Natural killer cell treated with Interleukin-12 subunit alpha and Interleukin-12 subunit beta and Interleukin-15 and Interleukin-18, amount 100 ng/mL, for 72 hours (primary cell): Measurements from ENCODE around the gene CERS6. TPM values are rescaled to one million over a fixed set of nuclear protein-coding genes. Genes with fewer than 3 reads are reported as not detected.

Experiments used
- ATAC-seq, 2 donors: fragments of 150-1000 bp; cut with Tn5 transposase in 1 of 2; sonication (Bioruptor Pico), chemical (Tn5 transposase) in 1 of 2; 2 replicates each; pipeline ENCODE4 v1.10.0; 2021
- DNase-seq: peaks from one replicate; pipeline ENCODE4 v3.0.0; 2022; ENCODE audit warnings: low spot score
- H3K27ac Mint-ChIP-seq, 2 donors: 1 replicate in 1 of 2; 2 replicates in 1 of 2; pipeline ENCODE4 v1.8.0; 2022; ENCODE audit warnings: mixed read lengths in 2 of 2, mild to moderate bottlenecking in 1 of 2, moderate library complexity in 1 of 2
- H3K27me3 Mint-ChIP-seq, 2 donors: 1 replicate in 1 of 2; 2 replicates in 1 of 2; pipeline ENCODE4 v1.8.0; 2022; ENCODE audit warnings: mixed read lengths in 2 of 2
- H3K36me3 Mint-ChIP-seq: one replicate; pipeline ENCODE4 v1.8.0; 2022; ENCODE audit warnings: mixed read lengths
- H3K4me1 Mint-ChIP-seq, 2 donors: 1 replicate in 1 of 2; 2 replicates in 1 of 2; pipeline ENCODE4 v1.8.0; 2022; ENCODE audit warnings: low read depth in 2 of 2, mixed read lengths in 2 of 2, mild to moderate bottlenecking in 1 of 2
- H3K4me3 Mint-ChIP-seq: one replicate; pipeline ENCODE4 v1.8.0; 2022; ENCODE audit warnings: mixed read lengths
- H3K9me3 Mint-ChIP-seq: 2 replicates; pipeline ENCODE4 v1.8.0; 2022; ENCODE audit warnings: mixed read lengths
- total RNA-seq, 2 donors: library from RNA; stranded (reverse); gene quantifications; one replicate each; pipeline ENCODE4 v1.2.3, GENCODE V29; 2022

The CERS6 gene
- total RNA-seq, 2 donors from 2014 or later, result 17.8 to 19.5 TPM

- no peak within 1 kb of the TSS for H3K27ac Mint-ChIP-seq
- H3K36me3 Mint-ChIP-seq, result no peaks in the 10 kb centered on the region
- no peak within 1 kb of the TSS for H3K4me3 Mint-ChIP-seq
- H3K4me1 Mint-ChIP-seq, result no peaks in the 10 kb centered on the region
- H3K27me3 Mint-ChIP-seq, result peaks cover 0 to 2% of the 10 kb centered on the region in 2 donors
- DNase-seq, result no peak
- no peak for ATAC-seq
- H3K9me3 Mint-ChIP-seq, result no peaks in the 10 kb centered on the region
Observed at GRCh38 chr2:168801961-168802858, 346.1 kb downstream of the CERS6 start, which contains the start of gene NOSTRIN. TSS of gene NOSTRIN (plus strand) at chr2:168802637. CDS start at chr2:168802647, 10 bp downstream.

DNA sequence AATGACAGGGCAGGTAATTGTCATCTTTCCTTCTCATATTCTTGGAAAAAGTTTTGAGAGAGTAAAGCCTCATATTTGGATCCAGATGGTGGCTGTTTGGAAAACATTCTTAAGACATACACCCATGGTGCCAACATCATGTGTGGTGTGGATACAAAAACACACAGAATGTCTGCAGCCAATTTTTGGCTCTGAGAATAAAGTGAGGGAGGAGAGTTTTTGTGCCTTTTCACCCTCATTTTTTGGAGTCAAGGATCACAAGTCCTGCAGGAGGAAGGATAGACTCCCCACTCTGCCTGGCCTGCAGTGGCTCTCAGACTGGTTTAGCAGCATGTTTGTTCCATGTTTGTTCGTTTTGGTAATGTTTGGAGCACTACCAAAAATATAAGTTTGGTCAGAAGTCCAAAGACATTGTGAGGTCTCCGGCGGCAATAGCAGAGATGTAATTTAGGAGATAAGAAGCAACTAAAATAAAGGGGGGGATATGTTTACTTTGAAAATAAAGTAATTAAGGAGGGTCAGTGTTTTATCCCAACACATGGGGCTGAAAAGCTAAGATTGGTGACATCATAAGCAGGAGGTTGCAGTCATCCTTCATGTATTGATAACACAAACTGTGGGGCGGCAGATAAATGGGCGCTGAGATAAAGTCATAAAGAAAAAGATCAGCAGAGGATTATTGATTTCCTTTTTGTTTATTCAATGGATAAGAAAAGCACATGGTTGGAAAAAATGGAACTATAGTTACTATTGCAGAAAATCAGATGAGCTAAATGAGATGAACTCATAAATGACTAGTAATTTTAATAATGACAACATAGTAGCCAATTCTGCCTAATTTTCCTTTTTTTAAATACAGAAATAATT, 347.0 kb downstream of the CERS6 start:
- H3K27me3 Mint-ChIP-seq, result peaks cover 0 to 2% of the 10 kb centered on the region in 2 donors
- H3K9me3 Mint-ChIP-seq, result no peaks in the 10 kb centered on the region
- DNase-seq, result no peak
- no peaks in the 10 kb centered on the region for H3K4me1 Mint-ChIP-seq
- H3K36me3 Mint-ChIP-seq, result no peaks in the 10 kb centered on the region
- H3K4me3 Mint-ChIP-seq, result no peak overlapping the region
- no peak overlapping the region for H3K27ac Mint-ChIP-seq
- no peak for ATAC-seq

GRCh38 chr2:168804214-168804613, 348.1 kb downstream of the CERS6 start:
- Mint-ChIP-seq H3K4me3 (no peak overlapping the region), H3K4me1 (no peaks in the 10 kb centered on the region), H3K9me3 (no peaks in the 10 kb centered on the region), H3K27me3 (peaks cover 0 to 2% of the 10 kb centered on the region in 2 donors), H3K27ac (no peak overlapping the region), H3K36me3 (no peaks in the 10 kb centered on the region)
- DNase-seq (no peak), ATAC-seq (no peak)

GRCh38 chr2:168805615-168806014, 349.5 kb downstream of the CERS6 start:
- no peak for DNase-seq
- no peaks in the 10 kb centered on the region for H3K36me3 Mint-ChIP-seq

GRCh38 chr2:168809537-168809936, 353.5 kb downstream of the CERS6 start:
- Mint-ChIP-seq H3K9me3 (no peaks in the 10 kb centered on the region), H3K4me3 (no peak overlapping the region), H3K36me3 (no peaks in the 10 kb centered on the region), H3K27me3 (no peaks in the 10 kb centered on the region), H3K27ac (no peak overlapping the region), H3K4me1 (no peaks in the 10 kb centered on the region)
- ATAC-seq, result no peak
- DNase-seq, result no peak

More at GRCh38 chr2:168805615-168806014, 349.5 kb downstream of the CERS6 start:
- no peaks in the 10 kb centered on the region for H3K4me1 Mint-ChIP-seq
- peaks cover 0 to 2% of the 10 kb centered on the region in 2 donors for H3K27me3 Mint-ChIP-seq
- no peak overlapping the region for H3K27ac Mint-ChIP-seq
- peak in 1 of 2 donors; percentile 28 for ATAC-seq
- H3K4me3 Mint-ChIP-seq, result no peak overlapping the region
- no peaks in the 10 kb centered on the region for H3K9me3 Mint-ChIP-seq

GRCh38 chr2:168810235-168810634, 354.2 kb downstream of the CERS6 start:
- DNase-seq, result no peak
- H3K4me1 Mint-ChIP-seq, result no peaks in the 10 kb centered on the region
- H3K27ac Mint-ChIP-seq, result no peak overlapping the region
- no peaks in the 10 kb centered on the region for H3K27me3 Mint-ChIP-seq
- no peak for ATAC-seq
- no peaks in the 10 kb centered on the region for H3K36me3 Mint-ChIP-seq
- no peaks in the 10 kb centered on the region for H3K9me3 Mint-ChIP-seq
- H3K4me3 Mint-ChIP-seq, result no peak overlapping the region

DNA sequence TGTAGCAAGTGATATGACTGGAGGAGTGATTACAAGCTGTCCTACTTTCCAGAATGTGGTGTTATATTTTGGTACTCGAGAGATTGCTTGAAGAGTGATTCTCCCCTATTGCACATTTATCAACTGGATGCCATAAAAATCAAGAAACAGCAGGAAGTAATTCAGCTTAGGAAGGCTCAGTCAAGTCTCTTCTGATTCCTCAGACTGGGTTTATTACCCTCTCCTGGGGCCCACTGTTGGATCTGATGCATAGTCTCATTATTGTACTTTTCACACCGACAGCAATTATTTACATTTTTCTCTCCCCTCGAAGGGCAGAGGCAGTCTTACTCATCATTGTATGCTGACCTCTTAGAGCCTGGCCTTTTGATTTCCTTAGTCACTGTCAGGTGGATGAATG, 355.6 kb downstream of the CERS6 start:
- Mint-ChIP-seq H3K36me3 (no peaks in the 10 kb centered on the region), H3K27me3 (peaks cover 6 to 11% of the 10 kb centered on the region in 2 donors), H3K4me3 (no peak overlapping the region), H3K27ac (no peak overlapping the region), H3K4me1 (no peaks in the 10 kb centered on the region), H3K9me3 (no peaks in the 10 kb centered on the region)
- DNase-seq (no peak), ATAC-seq (no peak)

DNA sequence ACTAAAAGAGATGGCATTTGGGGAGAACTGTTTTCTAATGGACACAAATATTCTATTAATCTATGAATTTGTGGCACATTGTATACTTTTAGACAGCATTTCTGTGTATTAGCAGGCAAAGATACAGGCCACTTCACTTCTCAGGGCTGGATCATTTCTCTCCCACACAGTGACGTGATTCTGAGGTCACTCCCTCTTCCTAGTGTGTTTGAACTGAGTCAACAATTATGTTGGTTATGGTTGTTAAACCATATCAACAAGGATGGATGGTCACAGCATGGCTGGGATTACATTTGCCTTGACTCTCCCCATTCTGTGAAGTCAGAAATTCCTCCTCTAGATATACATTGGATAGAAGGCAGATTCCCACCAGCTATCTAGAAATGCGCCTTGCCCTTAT, 358.0 kb downstream of the CERS6 start:
- DNase-seq, result no peak
- H3K4me1 Mint-ChIP-seq, result no peaks in the 10 kb centered on the region
- ATAC-seq, result no peak
- H3K4me3 Mint-ChIP-seq, result no peak overlapping the region
- H3K9me3 Mint-ChIP-seq, result no peaks in the 10 kb centered on the region
- no peak overlapping the region for H3K27ac Mint-ChIP-seq
- peaks cover 6 to 13% of the 10 kb centered on the region in 2 donors for H3K27me3 Mint-ChIP-seq
- no peaks in the 10 kb centered on the region for H3K36me3 Mint-ChIP-seq

DNA sequence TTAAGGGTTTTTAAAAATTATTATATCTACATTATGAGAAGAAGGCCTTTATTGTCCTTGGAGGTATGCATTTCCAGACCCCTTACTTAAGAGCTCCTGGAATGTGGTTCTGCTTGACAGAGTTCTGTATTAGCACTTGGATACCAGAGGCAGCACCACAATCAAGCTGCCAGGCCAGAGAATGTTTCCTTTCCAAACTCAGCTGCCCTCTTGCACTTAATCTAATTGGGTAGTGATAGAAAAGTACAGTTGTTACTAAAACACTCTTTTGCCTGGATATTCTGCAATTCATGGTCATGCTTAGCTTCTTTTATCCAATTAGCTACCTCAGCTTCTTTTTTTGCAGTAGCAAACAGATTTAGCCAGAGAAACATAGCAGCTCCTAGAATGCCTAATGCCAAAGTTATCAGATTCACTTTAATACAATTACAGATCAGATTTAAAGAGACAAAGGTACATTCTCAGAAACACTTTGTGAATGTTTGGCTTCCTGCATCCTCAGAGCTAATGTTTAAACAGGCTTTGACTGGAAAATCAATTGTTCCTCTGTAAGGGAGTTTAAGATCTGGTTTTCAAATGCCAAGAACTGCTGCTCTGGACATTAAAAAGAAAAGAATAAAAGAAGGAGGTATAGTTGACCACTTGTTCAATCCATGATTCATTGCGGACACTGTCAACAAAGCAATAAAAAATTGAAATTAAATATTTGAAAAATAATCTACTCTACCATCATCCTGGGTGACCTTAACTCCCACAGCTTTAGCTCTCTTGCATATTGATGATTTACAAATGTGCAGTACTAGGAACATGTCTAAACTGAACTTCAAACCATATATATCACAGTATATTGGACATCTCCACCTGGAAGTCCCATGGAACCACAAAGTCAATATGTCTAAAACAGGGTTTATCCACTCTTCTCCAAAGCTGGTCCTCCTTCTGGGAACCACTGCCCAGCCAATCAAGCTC, 359.2 kb downstream of the CERS6 start:
- DNase-seq, result no peak

GRCh38 chr2:168816369-168816768, 360.3 kb downstream of the CERS6 start:
- H3K4me1 Mint-ChIP-seq, result no peaks in the 10 kb centered on the region
- no peak overlapping the region for H3K4me3 Mint-ChIP-seq
- H3K36me3 Mint-ChIP-seq, result no peaks in the 10 kb centered on the region
- peaks cover 6 to 13% of the 10 kb centered on the region in 2 donors for H3K27me3 Mint-ChIP-seq
- ATAC-seq, result no peak
- no peak overlapping the region for H3K27ac Mint-ChIP-seq
- H3K9me3 Mint-ChIP-seq, result no peaks in the 10 kb centered on the region
- DNase-seq, result no peak

More for the DNA sequence above, 359.2 kb downstream of the CERS6 start:
- Mint-ChIP-seq H3K4me3 (no peak overlapping the region), H3K36me3 (no peaks in the 10 kb centered on the region), H3K9me3 (no peaks in the 10 kb centered on the region), H3K4me1 (no peaks in the 10 kb centered on the region), H3K27ac (no peak overlapping the region), H3K27me3 (peaks cover 6 to 13% of the 10 kb centered on the region in 2 donors)
- no peak for ATAC-seq

GRCh38 chr2:168819050-168819715, 363.1 kb downstream of the CERS6 start:
- no peak overlapping the region for H3K4me3 Mint-ChIP-seq
- H3K36me3 Mint-ChIP-seq, result no peaks in the 10 kb centered on the region
- no peaks in the 10 kb centered on the region for H3K4me1 Mint-ChIP-seq
- H3K27ac Mint-ChIP-seq, result no peak overlapping the region
- DNase-seq (no peak), ATAC-seq (no peak)
- H3K27me3 Mint-ChIP-seq, result peaks cover 6 to 13% of the 10 kb centered on the region in 2 donors
- H3K9me3 Mint-ChIP-seq, result no peaks in the 10 kb centered on the region

GRCh38 chr2:168819829-168820489, 363.9 kb downstream of the CERS6 start:
- H3K27ac Mint-ChIP-seq, result no peak overlapping the region
- H3K36me3 Mint-ChIP-seq, result no peaks in the 10 kb centered on the region
- H3K9me3 Mint-ChIP-seq, result no peaks in the 10 kb centered on the region
- DNase-seq, result no peak
- no peak overlapping the region for H3K4me3 Mint-ChIP-seq
- no peak for ATAC-seq
- peaks cover 6 to 13% of the 10 kb centered on the region in 2 donors for H3K27me3 Mint-ChIP-seq
- H3K4me1 Mint-ChIP-seq, result no peaks in the 10 kb centered on the region
